Activated naive CD4-positive, alpha-beta T cell treated with anti-CD3 and anti-CD28 coated beads for 36 hours (primary cell): ENCODE measurements around the gene VPS33B. TPM values are rescaled to one million over a fixed set of nuclear protein-coding genes. Genes with fewer than 3 reads are reported as not detected.
A peak's percentile ranks its signal among the peaks of the same experiment; 100 is the strongest.
"Not testable (repeated sequence)": the region's sequence is repeated elsewhere in the genome, so short reads cannot be mapped to it uniquely, and the experiment has no call there.

ENCODE experiments used
- CTCF ChIA-PET: fragments of 350-600 bp; sonication (Branson Sonifier 250); formaldehyde crosslinking; loops from one replicate; lab custom pipeline; 2021; ENCODE audit warnings: antibody characterized with exemption; lab: Charles Lee
- DNase-seq: peaks from one replicate; pipeline ENCODE4 v3.0.0-alpha.2; 2020
- H3K27ac Mint-ChIP-seq: one replicate; pipeline ENCODE4 v1.8.0; 2021; ENCODE audit warnings: mild to moderate bottlenecking, mixed read lengths
- H3K27me3 Mint-ChIP-seq: one replicate; pipeline ENCODE4 v1.8.0; 2021; ENCODE audit warnings: low read depth, mixed read lengths
- H3K36me3 Mint-ChIP-seq: one replicate; pipeline ENCODE4 v1.8.0; 2021; ENCODE audit warnings: low read depth, mixed read lengths
- H3K4me1 Mint-ChIP-seq: one replicate; pipeline ENCODE4 v1.8.0; 2021; ENCODE audit warnings: low read depth, mixed read lengths
- H3K4me3 Mint-ChIP-seq: one replicate; pipeline ENCODE4 v1.8.0; 2021; ENCODE audit warnings: mild to moderate bottlenecking, moderate library complexity, mixed read lengths
- H3K9me3 Mint-ChIP-seq: one replicate; pipeline ENCODE4 v1.8.0; 2021; ENCODE audit warnings: mixed read lengths
- intact Hi-C: fragments of 100-400 bp; cut with micrococcal nuclease; formaldehyde crosslinking; loops from one replicate; pipeline ENCODE4 v1.15.1; 2023
- total RNA-seq, 2 experiments: library from RNA; stranded (reverse); gene quantifications; one replicate each; pipeline ENCODE4 v1.2.3, GENCODE V29; 2021

VPS33B gene
- total RNA-seq, 2 experiments from 2014 or later: 19.8 to 21.2 TPM

DNA sequence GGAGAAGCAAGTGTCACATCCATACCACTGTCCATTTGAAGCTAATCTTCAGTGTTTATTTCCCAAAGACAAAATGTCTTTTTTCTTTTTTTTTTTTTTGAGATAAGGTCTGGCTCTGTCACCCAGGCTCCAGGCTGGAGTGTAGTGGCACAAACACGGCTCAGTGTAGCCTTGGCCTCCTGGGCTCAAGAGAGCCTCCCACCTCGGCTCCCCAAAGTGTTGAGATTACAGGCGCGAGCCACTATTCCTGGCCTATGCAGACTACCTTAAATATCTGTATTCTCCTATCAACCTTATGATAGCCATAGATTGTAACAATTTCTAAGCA is 27.7 kb upstream of the VPS33B start:
- Mint-ChIP-seq H3K36me3 (no peaks in the 10 kb centered on the region), H3K27me3 (no peaks in the 10 kb centered on the region), H3K4me1 (peaks cover 19% of the 10 kb centered on the region), H3K4me3 (no peak overlapping the region), H3K9me3 (no peaks in the 10 kb centered on the region), H3K27ac (no peak overlapping the region)
- DNase-seq: no peak
- intact Hi-C loops: loop anchor here (1.0 to 10.0 kb wide), 3 partner anchors 94 to 1025 kb away; no protein-coding TSS in a partner anchor
- CTCF ChIA-PET: interaction anchor here (0.5 to 3.7 kb wide), 13 partner anchors 10 to 222 kb away, joined by 3 to 20 read pairs (median 4); partner anchors contain the start of genes HDDC3, UNC45A and VPS33B

DNA sequence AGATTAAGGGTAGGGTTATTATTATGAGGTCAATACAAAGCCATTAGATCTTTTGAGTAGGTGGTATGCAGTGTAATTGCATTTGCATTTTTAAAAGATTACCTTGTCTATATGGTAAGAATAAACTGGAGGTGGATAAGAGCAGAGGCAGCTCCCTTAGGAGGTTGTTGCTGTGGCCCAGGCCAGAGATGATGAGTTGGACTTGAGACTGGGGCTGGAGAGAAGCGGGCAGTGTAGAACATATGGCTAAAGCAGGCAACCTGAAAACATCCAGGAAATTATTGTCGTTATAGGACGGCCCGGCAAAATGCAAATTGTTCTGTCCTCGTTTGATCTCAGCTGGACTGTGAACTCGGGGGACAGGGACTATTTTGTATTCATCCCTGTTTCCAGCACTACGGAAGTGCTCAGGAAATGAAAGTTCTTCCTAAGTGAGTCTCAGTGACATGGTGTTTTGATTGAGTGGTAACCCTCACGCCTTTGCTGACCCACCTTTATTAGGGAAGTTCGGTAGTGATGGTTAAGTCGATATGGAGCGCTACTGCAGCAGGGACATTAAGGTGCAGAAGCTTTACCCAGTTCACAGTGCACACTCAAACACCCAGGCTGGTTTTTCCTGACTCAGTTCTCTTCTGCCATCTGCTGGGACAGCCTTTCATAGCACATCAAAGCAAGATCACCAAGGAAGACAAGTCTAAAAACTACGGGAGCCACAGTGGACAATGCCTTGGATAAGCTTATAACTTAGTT is 27.2 kb upstream of the VPS33B start:
- intact Hi-C loops: loop anchor here (1.0 to 10.0 kb wide), 4 partner anchors 93 to 1025 kb away; no protein-coding TSS in a partner anchor
- H3K27ac Mint-ChIP-seq: no peak overlapping the region
- no peak overlapping the region for H3K4me3 Mint-ChIP-seq
- no peaks in the 10 kb centered on the region for H3K36me3 Mint-ChIP-seq
- CTCF ChIA-PET: interaction anchor here (0.5 to 3.7 kb wide), 13 partner anchors 10 to 223 kb away, joined by 3 to 20 read pairs (median 4); partner anchors contain the start of genes HDDC3, UNC45A and VPS33B
- no peaks in the 10 kb centered on the region for H3K27me3 Mint-ChIP-seq
- peaks cover 19% of the 10 kb centered on the region for H3K4me1 Mint-ChIP-seq
- DNase-seq: peak; percentile 83
- no peaks in the 10 kb centered on the region for H3K9me3 Mint-ChIP-seq

DNA sequence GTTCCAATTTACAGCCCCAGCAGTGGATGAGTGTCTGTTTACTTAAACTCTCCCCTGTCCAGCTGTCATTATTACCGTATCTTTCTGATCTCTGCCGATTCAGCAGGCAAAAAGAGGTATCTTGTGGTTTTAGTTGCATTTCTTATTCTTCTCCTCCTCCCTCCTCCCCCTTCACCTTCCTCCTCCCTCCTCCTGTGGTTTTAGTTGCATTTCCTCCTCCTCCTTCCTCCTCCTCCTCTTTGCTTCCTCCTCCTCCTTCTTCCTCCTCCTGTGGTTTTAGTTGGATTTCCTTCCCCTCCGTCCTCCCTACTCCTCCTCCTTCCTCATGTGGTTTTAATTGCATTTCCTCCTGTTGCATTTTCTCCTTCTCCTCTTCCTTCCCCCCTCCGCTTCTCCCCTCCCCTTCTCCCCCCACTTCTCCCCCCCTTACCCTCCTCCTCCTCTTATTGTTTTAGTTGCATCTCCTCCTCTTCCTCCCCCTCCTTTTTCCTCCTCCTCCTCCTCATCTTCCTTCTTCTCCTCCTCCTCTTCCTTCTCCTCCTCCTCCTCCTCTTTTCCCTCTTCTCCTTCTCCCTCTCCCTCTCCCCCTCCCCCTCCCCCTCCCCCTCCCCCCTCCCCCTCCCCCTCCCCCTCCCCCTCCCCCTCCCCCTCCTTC is 25.3 kb upstream of the VPS33B start:
- Mint-ChIP-seq H3K4me1 (peaks cover 19% of the 10 kb centered on the region), H3K27ac (no peak overlapping the region), H3K9me3 (no peaks in the 10 kb centered on the region), H3K27me3 (no peaks in the 10 kb centered on the region), H3K4me3 (no peak overlapping the region), H3K36me3 (no peaks in the 10 kb centered on the region)
- CTCF ChIA-PET: interaction anchor here (2.6 kb wide), 1 partner anchor 91 kb away, joined by 20 read pairs; no protein-coding TSS in a partner anchor
- DNase-seq: no peak
- intact Hi-C loops: no loop called here

DNA sequence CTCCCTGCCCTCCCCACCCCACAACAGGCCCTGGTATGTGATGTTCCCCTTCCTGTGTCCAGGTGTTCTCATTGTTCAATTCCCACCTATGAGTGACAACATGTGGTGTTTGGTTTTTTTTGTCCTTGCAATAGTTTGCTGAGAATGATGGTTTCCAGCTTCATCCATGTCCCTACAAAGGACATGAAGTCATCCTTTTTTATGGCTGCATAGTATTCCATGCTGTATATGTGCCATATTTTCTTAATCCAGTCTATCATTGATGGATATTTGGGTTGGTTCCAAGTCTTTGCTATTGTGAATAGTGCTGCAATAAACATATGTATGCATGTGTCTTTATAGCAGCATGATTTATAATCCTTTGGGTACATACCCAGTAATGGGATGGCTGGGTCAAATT is 23.7 kb upstream of the VPS33B start:
- H3K4me3 Mint-ChIP-seq, DNase-seq, H3K9me3 Mint-ChIP-seq, H3K36me3 Mint-ChIP-seq, H3K27me3 Mint-ChIP-seq, H3K27ac Mint-ChIP-seq, intact Hi-C loops: not testable (repeated sequence)
- CTCF ChIA-PET: interaction anchor here (1.0 kb wide), 1 partner anchor 8 kb away, joined by 3 read pairs; no protein-coding TSS in a partner anchor
- H3K4me1 Mint-ChIP-seq: peaks cover 19% of the 10 kb centered on the region

DNA sequence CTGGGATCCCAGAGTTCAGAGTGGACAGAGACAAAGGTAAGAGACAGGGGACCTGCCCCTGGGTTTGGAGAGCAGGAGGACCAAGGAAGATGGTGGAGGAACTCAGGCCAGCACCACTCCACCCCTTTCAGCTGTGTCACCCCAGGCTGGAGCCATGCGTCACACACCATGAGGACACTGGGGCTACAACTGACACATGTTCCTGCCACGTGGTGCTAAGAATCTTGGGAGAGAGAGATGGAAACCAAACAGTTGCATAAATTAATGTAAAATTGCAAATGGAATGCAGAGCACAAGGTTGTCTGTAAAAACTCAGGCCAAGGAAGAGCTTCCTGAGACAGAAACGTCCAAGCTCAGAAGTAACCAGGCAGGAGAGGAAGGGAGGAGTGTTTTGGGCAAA is 22.7 kb upstream of the VPS33B start:
- Mint-ChIP-seq H3K36me3 (no peaks in the 10 kb centered on the region), H3K27me3 (no peaks in the 10 kb centered on the region), H3K4me1 (peaks cover 19% of the 10 kb centered on the region), H3K4me3 (no peak overlapping the region), H3K27ac (no peak overlapping the region), H3K9me3 (no peaks in the 10 kb centered on the region)
- CTCF ChIA-PET: interaction anchor here (1.0 kb wide), 1 partner anchor 9 kb away, joined by 3 read pairs; no protein-coding TSS in a partner anchor
- intact Hi-C loops: no loop called here
- DNase-seq: no peak

DNA sequence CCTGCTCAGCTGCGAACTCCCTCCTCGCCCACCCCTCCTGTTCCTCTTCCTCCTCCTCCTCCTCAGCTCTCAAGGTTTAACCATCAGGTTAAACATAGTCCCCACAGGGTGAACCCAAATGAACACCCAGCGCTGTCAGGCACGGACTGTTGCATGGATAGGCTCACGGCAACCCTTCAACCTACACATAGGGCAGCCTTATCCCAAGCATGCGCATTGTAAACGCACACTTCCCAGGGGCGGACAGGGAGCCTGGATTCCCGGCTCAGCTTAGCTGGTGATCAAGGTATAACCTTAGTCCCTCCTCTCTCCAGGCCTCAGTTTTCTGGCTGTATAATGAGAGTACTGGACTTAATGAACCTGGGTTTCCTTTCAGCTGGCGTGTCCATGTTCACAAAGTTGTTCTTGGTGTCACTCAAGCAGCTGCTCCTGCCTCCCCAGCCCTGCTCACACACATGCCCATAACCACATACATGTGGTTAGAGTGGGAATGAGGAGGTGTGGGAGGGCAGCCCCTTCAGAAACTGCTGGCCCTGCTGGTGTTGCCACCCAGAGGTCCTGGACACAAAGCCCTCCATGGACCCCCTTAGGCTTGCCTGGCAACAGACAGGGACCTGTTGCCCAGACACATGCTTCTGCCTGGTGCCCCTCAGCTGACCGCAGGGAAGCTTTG is 20.9 kb upstream of the VPS33B start:
- CTCF ChIA-PET: interaction anchor here (0.6 to 1.7 kb wide), 3 partner anchors 10 to 107 kb away, joined by 3 to 5 read pairs (median 4); no protein-coding TSS in a partner anchor
- no peak for DNase-seq
- H3K4me1 Mint-ChIP-seq: peaks cover 11% of the 10 kb centered on the region
- H3K27ac Mint-ChIP-seq: no peak overlapping the region
- no peaks in the 10 kb centered on the region for H3K9me3 Mint-ChIP-seq
- H3K27me3 Mint-ChIP-seq: no peaks in the 10 kb centered on the region
- H3K36me3 Mint-ChIP-seq: no peaks in the 10 kb centered on the region
- H3K4me3 Mint-ChIP-seq: no peak overlapping the region
- intact Hi-C loops: no loop called here

DNA sequence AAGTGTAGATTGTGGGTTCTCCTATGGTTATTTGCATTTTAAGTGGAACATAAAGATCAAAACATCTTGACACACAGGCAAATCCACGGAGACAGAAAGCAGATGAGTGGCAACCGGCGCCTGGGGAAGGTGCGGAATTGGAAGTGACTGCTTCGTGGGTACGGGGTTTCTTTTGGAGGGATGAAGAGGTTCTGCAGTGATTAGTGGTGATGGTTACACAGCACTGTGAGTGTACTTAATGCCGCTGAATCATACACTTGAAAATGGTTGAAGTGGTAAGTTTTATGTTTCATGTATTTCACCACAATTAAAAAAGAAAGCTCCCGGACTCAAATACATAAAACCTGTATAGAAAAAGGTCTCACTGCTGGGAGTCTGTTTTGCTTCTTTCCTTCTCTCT is 18.5 kb upstream of the VPS33B start:
- CTCF ChIA-PET: no interaction called here
- Mint-ChIP-seq H3K36me3 (no peaks in the 10 kb centered on the region), H3K27ac (no peak overlapping the region), H3K4me3 (no peak overlapping the region), H3K9me3 (no peaks in the 10 kb centered on the region), H3K4me1 (no peaks in the 10 kb centered on the region), H3K27me3 (no peaks in the 10 kb centered on the region)
- intact Hi-C loops: no loop called here
- DNase-seq: no peak

DNA sequence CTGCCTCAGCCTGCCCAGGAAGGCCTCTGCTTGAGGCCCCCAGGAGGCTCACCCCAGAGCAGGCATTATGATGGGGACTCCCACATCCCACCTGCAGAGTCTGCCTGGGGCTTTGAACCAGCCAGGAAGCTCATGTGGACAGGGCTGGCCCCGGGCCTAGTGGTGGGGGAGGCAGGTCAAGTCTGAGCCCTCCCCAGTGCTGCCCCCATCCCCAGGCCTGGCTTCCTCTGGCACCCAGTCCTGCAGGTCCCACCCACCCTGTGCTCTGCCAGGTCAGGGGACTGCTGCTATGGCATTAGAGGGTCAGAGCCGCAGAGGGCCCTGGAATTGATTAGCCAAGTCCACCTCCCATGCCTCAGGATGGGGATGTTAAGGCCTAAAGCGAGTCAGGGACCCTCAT is 17.6 kb upstream of the VPS33B start:
- Mint-ChIP-seq H3K27me3 (no peaks in the 10 kb centered on the region), H3K27ac (no peak overlapping the region)

DNA sequence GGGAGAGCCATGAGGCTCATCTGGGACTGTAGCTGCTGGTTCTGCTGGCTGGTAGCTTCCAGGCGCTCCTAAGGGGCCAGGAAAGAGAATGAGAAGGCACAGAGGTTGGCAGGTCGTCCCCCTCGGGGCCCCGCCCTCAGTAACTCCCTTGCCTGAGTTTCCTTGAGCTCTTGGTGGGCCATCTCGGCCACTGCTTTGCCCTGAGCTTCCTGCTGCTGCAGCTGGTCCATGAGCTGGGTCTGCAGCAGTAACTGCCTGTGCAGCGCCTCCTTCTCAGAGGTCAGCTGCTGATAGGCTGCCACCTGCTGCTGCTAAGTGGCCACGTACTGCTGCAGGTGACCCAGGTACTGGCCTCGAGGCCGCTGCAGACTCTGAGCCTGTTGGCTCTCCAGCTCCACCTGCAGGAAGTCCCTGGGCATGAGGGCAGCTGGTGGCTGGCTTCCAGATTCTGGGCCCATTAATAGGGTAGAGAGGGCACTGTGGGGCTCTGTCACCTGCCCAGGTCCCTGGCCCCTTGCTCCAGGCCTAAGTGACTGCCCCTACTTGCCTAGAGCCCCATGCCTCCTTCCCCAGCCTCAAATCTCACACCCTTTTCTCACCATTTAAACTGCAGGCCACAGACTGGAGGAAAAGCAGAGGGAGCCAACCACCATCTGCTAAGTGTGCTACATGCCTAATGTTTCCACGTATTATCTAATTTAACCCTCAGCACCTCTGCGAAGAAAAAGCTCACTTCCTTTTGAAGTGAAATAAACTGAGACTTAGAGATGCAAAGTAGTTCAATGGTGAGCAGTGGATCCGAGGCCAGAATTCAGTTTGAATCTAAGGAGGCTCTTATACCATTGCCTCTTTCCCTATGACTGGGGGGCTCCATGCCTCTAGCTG is 10.8 kb upstream of the VPS33B start:
- no peaks in the 10 kb centered on the region for H3K9me3 Mint-ChIP-seq
- intact Hi-C loops: loop anchor here (1.0 kb wide), 2 partner anchors 39 to 77 kb away; partner anchors contain the start of gene PRC1
- H3K27me3 Mint-ChIP-seq: no peaks in the 10 kb centered on the region
- no peaks in the 10 kb centered on the region for H3K4me1 Mint-ChIP-seq
- H3K27ac Mint-ChIP-seq: no peak overlapping the region
- CTCF ChIA-PET: interaction anchor here (0.7 to 3.8 kb wide), 17 partner anchors 9 to 221 kb away, joined by 3 to 24 read pairs (median 4); partner anchors contain the start of genes HDDC3, RCCD1, UNC45A and VPS33B
- peak; percentile 79 for DNase-seq
- H3K36me3 Mint-ChIP-seq: no peaks in the 10 kb centered on the region
- no peak overlapping the region for H3K4me3 Mint-ChIP-seq

More for the DNA sequence above, 17.6 kb upstream of the VPS33B start:
- no peaks in the 10 kb centered on the region for H3K4me1 Mint-ChIP-seq
- DNase-seq: no peak
- intact Hi-C loops: no loop called here
- no peaks in the 10 kb centered on the region for H3K36me3 Mint-ChIP-seq
- no peak overlapping the region for H3K4me3 Mint-ChIP-seq
- CTCF ChIA-PET: no interaction called here
- no peaks in the 10 kb centered on the region for H3K9me3 Mint-ChIP-seq

DNA sequence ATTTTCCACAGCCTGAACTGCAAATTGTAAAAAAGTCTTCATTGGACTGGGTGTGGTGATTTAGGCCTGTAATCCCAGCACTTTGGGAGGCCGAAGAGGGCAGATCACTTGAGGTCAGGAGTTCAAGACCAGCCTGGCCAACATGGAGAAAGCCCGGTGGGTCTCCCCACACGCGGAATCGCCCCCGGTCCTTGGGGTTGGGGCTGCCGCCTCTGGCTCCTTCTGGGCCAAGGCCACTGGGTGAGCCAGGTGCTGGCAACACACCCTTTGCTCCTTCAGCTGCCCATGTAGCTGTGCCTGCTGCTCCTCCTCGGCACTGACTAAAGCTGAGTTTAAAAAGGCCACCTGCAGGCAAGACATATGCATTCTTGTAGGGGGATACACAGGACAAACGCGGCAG is 9.4 kb upstream of the VPS33B start:
- H3K36me3 Mint-ChIP-seq: no peaks in the 10 kb centered on the region
- no peak for DNase-seq
- no peak overlapping the region for H3K27ac Mint-ChIP-seq
- H3K4me3 Mint-ChIP-seq: no peak overlapping the region
- intact Hi-C loops: no loop called here
- CTCF ChIA-PET: interaction anchor here (1.1 to 2.6 kb wide), 3 partner anchors 18 to 75 kb away, joined by 3 to 24 read pairs (median 14); no protein-coding TSS in a partner anchor
- H3K9me3 Mint-ChIP-seq: no peaks in the 10 kb centered on the region
- H3K4me1 Mint-ChIP-seq: no peaks in the 10 kb centered on the region
- H3K27me3 Mint-ChIP-seq: no peaks in the 10 kb centered on the region

DNA sequence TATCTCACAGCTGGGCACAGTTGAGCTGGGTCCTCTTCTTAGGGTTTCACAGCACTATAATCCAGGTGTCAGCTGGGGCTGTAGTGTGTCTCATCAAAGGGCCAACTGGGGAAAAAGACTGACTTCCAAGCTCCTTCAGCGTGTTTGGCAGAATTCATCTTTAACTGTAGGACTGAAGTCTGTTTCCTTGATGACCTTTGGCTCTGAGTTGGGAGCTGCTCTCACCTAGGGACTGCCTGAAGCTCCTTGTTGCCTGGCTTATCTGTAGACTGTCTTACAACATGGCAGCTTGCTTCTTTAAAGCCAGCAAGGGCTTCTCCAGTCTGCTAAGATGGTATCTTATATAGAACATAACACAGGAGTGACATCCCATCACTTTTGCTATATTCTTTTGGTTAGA is 5.3 kb upstream of the VPS33B start:
- Mint-ChIP-seq H3K27ac (no peak overlapping the region), H3K4me1 (peaks cover 5% of the 10 kb centered on the region), H3K4me3 (no peak overlapping the region), H3K9me3 (no peaks in the 10 kb centered on the region), H3K36me3 (no peaks in the 10 kb centered on the region), H3K27me3 (no peaks in the 10 kb centered on the region)
- intact Hi-C loops: no loop called here
- CTCF ChIA-PET: interaction anchor here (0.7 to 1.5 kb wide), 4 partner anchors 43 to 245 kb away, joined by 3 to 4 read pairs (median 3); no protein-coding TSS in a partner anchor
- DNase-seq: no peak
